Activated CD8-positive, alpha-beta memory T cell treated with anti-CD3 and anti-CD28 coated beads, Interleukin-2, amount 50 U/mL, for 48 hours (primary cell): ENCODE data around the gene LRBA.
A peak's percentile ranks its signal among the peaks of the same experiment; 100 is the strongest.
"Not testable (repeated sequence)": the region's sequence is repeated elsewhere in the genome, so short reads cannot be mapped to it uniquely, and the experiment has no call there.

Experiments used
- DNase-seq: peaks from one replicate; pipeline ENCODE4 v3.0.0-alpha.2; 2020

LRBA gene

GRCh38 chr4:151014521-151015458 lies at the start of gene LRBA:
LRBA (minus strand) TSS chr4:151015284; CDS start chr4:151014642, 642 bp downstream.
- peak; percentile 88 for DNase-seq

- DNase-seq: not testable (repeated sequence)
Measured at GRCh38 chr4:151063143-151063542, 48.1 kb upstream of the LRBA start.

GRCh38 chr4:151055539-151055938 lies 40.5 kb upstream of the LRBA start:
- DNase-seq: no peak

- no peak for DNase-seq
Measured at GRCh38 chr4:151052785-151053184, 37.7 kb upstream of the LRBA start.

- no peak for DNase-seq
Measured at GRCh38 chr4:151049430-151049884, 34.4 kb upstream of the LRBA start.

GRCh38 chr4:151048913-151049312 lies 33.8 kb upstream of the LRBA start:
- DNase-seq: no peak

- DNase-seq: no peak
Measured at GRCh38 chr4:151046609-151047008, 31.5 kb upstream of the LRBA start.

GRCh38 chr4:151045907-151046306 lies 30.8 kb upstream of the LRBA start:
- no peak for DNase-seq

- DNase-seq: no peak
Measured at GRCh38 chr4:151043803-151044515, 28.9 kb upstream of the LRBA start.

GRCh38 chr4:151039733-151040132 lies 24.6 kb upstream of the LRBA start:
- DNase-seq: no peak

- no peak for DNase-seq
Measured at GRCh38 chr4:151038452-151039157, 23.5 kb upstream of the LRBA start.

GRCh38 chr4:151035911-151036310 lies 20.8 kb upstream of the LRBA start:
- no peak for DNase-seq

GRCh38 chr4:151035328-151035727 lies 20.2 kb upstream of the LRBA start:
- no peak for DNase-seq

- no peak for DNase-seq
Measured at GRCh38 chr4:151034829-151035228, 19.7 kb upstream of the LRBA start.

GRCh38 chr4:151031831-151032605 lies 16.9 kb upstream of the LRBA start:
- DNase-seq: peak; percentile 51

- peak; percentile 62 for DNase-seq
Measured at GRCh38 chr4:151029537-151029936, 14.5 kb upstream of the LRBA start.

GRCh38 chr4:151029006-151029405 lies 13.9 kb upstream of the LRBA start:
- not testable (repeated sequence) for DNase-seq

GRCh38 chr4:151025759-151026158 lies 10.7 kb upstream of the LRBA start:
- peak; percentile 42 for DNase-seq

GRCh38 chr4:151022586-151022985 lies 7.5 kb upstream of the LRBA start:
- no peak for DNase-seq

- DNase-seq: no peak
Measured at GRCh38 chr4:151021637-151022334, 6.7 kb upstream of the LRBA start.

GRCh38 chr4:151015459-151016347 lies 619 bp upstream of the LRBA start:
- DNase-seq: peak; percentile 90
